ENCODE data around the gene SFT2D2.

Gene SFT2D2

DNA sequence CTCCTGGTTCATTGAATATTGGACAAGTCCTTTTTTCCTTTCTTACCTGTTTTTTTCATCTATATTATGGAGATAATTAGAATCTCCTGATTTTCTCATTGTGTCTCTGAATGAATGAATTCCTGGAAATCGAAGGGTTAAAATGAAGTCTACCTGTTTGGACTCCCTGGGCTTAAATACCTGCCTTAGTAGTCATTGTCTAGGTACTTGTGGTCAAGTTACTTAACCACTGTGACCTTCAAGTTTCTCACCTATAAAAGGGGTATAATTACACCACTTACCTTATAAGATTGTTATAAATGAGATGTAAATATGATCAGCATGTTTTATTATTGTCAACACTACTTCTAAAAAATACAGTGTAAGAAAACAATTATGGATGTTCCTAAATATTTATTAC is 45.8 kb downstream of the SFT2D2 start:
- no peak for DNase-seq

GRCh38 chr1:168273575-168273974 is 47.8 kb downstream of the SFT2D2 start:
- no peak for DNase-seq

DNA sequence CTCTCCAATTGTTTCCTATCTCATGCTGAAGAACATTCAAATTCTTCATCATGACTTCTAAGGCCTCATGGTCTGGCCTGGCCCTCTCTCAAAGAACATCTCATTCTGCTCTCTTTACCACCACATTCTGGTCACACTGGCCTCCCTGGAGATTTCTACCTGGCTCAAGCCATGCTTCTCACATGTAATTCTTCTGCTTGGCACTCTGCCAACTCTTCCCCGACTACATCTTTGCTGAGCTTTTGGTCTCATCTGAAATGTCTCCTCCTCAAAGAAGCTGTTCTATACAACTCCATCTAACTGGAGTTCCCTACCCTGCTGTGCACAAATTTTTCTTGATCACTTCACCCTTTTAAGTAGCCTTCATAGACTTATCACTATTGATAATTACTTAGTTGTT is 53.4 kb downstream of the SFT2D2 start:
- no peak for DNase-seq

DNA sequence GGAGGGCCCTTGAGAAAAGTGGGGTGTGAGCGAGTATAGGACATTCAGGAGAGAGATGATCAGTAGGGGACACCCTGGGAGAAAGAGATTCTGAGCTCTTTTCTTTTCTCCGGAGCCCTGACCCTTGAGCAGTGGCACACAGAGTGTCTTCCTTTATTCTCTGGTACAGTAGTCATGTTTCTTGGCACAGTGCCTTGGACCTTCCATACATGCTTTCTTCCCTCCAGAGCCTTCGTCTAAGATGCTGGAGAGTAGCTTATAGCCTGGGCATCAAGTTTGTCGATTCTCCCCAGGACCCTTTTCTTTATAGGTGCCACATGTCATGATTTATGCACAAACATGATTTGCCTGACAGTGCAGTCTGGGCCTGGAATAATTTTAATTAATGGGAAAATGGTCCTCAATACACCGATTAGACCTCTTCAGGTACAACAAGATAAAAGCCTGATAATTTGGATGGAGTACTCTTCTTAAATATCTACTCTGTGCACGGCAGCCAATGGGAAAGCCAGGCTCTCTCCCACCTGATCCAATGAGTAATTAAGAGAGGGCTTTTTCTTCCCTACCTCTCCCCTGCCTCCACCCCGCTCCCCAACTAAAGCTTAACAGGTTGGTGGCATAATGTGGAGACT is 54.6 kb downstream of the SFT2D2 start, which contains the start of gene TBX19:
Gene TBX19, plus strand, starts transcription at position 582 of the 632 bp plus-strand sequence. CDS start 214 bp downstream, outside the sequence.
- no peak for DNase-seq

DNA sequence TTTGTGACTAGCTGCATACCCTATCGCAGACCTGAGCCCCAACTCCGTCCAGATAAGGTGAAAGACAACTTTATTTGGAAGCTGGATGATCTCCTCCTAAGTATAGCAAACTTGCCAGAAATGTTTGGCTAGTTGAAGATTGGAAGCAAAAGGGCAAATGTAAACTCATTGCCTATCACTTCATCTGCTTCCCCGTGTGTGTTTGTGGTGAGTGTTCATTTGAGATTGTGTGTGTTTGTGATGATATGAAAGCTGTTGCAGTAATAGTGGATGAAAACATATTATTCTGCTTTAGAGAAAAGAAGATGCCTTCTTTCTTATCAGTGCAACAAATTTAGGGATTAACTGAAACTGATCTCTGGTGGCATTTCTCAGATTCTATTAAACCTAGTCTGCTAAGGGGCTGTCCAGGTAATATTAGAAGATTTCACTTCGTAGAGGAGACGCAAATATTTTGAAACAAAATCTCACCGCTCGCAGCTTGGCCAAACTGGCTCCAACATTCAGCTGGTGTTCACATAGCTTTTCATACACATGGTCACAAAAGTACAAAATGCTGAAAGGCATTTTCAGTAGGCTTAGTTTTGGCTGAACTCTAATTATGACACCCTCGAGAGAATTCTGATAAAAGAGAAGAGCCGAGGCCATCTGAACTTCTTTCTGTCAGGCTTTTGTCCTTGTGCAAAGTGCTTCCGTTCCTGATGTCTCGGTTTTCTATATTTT is 56.0 kb downstream of the SFT2D2 start:
- no peak for DNase-seq

GRCh38 chr1:168285521-168285790 is 59.7 kb downstream of the SFT2D2 start:
- no peak for DNase-seq

GRCh38 chr1:168285971-168286927 is 60.4 kb downstream of the SFT2D2 start:
- no peak for DNase-seq

DNA sequence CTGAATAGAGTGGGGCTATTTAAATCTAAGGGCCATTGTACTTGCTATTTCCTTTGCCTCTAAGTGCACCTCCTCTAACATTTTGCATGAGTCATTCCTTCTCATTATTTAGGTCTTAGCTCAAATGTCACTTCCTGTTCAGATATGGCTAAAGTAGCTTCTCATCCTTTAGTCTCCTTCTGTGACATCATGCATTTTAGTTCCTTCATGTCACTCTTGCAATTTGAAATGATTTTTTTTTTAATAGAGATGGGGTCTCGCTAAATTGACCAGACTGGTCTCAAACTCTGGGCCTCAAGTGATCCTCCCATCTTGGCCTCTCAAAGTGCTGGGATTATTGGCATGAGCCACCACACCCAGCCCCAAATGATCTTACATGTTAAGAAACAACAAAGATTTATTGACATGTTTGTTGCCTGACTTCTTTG is 61.4 kb downstream of the SFT2D2 start:
- DNase-seq, result no peak

- DNase-seq, result no peak
Observed at GRCh38 chr1:168288311-168289052, 62.7 kb downstream of the SFT2D2 start.

DNA sequence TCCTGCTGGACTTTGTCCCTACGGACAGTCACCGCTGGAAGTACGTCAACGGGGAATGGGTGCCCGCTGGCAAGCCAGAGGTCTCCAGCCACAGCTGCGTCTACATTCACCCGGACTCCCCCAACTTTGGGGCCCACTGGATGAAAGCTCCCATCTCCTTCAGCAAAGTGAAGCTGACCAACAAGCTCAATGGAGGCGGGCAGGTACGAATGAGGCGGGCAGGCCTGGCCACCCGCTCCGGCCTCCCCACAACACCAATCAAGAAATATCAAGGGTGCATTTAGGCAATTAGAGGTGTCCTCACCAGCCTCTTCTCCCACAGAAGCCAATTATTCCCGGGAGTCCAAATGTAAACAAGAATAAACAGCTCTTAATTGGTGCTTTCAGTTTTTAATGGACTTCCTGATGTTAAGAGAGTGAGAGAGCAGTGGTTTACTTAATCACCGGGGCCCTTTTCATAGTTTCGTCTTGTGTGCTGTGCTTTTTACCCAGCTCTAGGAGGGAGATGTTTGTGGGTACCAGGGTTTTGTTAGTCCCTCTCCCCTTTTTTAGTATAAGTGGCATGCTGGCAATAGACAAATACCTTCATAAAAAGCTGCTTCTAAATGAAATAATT is 65.5 kb downstream of the SFT2D2 start:
- DNase-seq, result no peak

- DNase-seq, result no peak
Observed at GRCh38 chr1:168293356-168293755, 67.6 kb downstream of the SFT2D2 start.

GRCh38 chr1:168295411-168296114 is 69.8 kb downstream of the SFT2D2 start:
- DNase-seq, result no peak

DNA sequence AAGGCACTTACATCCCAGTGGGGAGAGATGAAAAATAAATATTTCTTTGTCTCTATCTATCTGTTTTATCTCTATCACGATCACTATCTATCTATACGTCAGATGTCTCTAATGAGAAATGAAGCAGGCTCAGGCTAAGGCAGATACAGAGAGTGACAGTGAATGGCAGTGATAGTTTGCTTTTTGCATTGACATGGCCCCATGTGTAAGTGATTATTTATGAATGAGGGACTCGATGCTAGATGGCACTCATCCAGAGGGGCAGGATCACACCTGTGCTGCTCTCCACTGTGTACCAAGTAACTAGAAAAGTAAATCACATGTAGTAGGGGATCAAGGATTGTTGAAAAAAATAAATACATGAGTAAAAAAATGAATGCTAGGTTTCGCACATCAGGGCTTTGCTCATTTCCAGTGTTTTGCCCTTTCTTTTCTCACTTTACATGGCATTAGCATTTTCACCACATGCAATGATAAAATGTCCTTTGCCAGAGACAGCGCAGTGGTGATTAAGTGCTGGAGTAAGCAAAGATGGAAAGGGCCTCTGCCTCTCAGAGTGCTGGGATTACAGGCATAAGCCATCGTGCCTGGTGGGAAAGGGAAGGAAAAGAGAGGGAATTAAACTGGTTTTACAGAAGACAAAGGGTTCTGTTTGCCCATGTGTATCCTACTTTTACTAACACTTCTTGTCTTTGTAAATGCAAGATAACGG is 71.4 kb downstream of the SFT2D2 start:
- DNase-seq, result no peak

DNA sequence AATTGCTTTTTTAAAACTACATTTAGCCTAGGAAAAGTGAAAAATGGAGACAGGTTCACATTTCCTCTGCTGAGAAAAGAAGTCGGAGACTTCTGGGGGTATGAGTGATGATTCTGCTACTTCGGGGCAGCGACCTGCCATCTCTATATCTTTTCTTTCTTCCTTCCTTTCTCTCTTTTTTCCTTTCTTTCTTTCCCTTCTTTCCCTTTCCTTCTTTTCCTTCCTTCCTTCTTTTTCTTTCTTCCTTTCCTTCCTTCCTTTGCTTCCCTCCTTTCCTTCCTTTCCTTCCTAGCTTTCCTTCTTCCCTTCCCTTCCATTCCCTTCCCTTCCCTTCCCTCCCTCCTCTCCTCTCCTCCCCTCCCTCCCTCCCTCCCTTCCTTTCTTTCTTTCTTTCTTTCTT is 72.6 kb downstream of the SFT2D2 start:
- DNase-seq, result no peak

DNA sequence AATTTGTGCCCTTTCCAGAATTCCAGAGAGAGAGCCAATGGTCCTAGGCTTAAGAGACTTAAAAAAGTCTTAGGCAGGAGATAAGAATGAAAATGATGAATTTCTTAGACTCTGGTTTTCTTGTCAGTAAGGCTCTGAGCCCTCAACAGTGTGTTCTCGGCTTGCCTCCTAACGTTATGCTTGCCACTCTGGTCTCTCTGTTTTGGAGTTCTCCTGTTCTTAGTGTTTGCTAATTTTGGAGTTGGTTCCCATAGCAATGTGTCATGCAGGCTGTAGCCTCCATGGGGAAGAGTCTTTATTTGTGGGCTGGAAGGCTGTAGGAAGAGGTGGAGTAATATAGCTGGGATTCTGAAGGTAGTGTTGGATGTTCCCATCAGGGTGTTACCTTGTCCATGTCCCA is 74.8 kb downstream of the SFT2D2 start:
- no peak for DNase-seq

- no peak for DNase-seq
Observed at GRCh38 chr1:168301664-168302320, 76.0 kb downstream of the SFT2D2 start.

Measured in activated CD4-positive, alpha-beta T cell treated with anti-CD3 and anti-CD28 coated beads for 1 hour (primary cell).